Effector CD8-positive, alpha-beta T cell (primary cell): ENCODE data around the gene SOX6.
"Not testable (repeated sequence)": the region's sequence is repeated elsewhere in the genome, so short reads cannot be mapped to it uniquely, and the experiment has no call there.

Source experiments
- DNase-seq: peaks from one replicate; lab custom pipeline; 2025; lab: John Stamatoyannopoulos, UW

SOX6 gene

GRCh38 chr11:16149476-16149875, 206.9 kb downstream of the SOX6 start:
- DNase-seq, result no peak

GRCh38 chr11:16148301-16148931, 207.9 kb downstream of the SOX6 start:
- DNase-seq, result no peak

- DNase-seq, result not testable (repeated sequence)
Measured at GRCh38 chr11:16146980-16147379, 209.4 kb downstream of the SOX6 start.

GRCh38 chr11:16141614-16142013, 214.7 kb downstream of the SOX6 start:
- not testable (repeated sequence) for DNase-seq

DNA sequence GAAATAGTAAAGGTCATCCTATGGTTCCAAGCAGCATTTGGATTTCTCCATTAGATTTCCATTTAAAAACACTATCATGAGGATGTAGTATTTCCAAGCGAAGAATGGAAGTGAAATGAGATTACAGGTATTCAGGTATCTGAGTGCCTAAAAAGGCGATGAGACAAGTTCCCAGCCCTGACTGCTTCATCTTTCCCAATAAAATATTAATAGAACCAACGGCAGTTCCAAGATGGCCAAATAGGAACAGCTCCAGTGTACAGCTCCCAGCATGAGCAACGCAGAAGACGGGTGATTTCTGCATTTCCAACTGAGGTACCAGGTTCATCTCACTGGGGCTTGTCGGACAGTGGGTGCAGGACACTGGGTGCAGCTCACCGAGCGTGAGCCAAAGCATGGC, 215.2 kb downstream of the SOX6 start:
- not testable (repeated sequence) for DNase-seq

DNA sequence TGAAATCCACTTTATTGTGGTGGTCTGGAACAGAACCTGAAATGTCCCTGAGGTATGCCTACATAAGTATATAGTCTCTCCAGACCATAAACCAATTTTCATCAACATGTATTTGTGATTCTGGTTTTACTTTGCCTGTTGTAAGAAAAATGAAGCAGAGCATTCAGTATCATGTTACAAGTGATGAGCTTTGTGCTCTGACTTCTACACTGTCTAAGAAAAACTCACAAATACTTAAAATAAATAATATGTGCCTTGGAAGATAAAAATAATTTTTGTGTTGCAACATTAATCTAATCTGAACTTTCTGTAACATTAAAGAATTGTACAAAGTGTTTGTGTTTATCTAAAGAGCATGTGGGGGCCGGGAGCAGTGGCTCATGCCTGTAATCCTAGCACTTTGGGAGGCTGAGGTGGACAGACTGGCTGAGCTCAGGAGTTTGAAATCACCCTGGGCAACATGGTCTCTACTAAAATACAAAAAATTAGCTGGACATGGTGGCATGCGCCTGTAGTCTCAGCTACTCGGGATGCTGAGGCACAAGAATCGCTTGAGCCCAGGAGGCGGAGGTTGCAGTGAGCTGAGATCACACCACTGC, 219.5 kb downstream of the SOX6 start:
- no peak for DNase-seq

- no peak for DNase-seq
Measured at GRCh38 chr11:16133867-16134266, 222.5 kb downstream of the SOX6 start.

GRCh38 chr11:16127732-16128131, 228.6 kb downstream of the SOX6 start:
- DNase-seq, result no peak

GRCh38 chr11:16126362-16126761, 230.0 kb downstream of the SOX6 start:
- DNase-seq, result no peak

- DNase-seq, result no peak
Measured at GRCh38 chr11:16125796-16126195, 230.6 kb downstream of the SOX6 start.

DNA sequence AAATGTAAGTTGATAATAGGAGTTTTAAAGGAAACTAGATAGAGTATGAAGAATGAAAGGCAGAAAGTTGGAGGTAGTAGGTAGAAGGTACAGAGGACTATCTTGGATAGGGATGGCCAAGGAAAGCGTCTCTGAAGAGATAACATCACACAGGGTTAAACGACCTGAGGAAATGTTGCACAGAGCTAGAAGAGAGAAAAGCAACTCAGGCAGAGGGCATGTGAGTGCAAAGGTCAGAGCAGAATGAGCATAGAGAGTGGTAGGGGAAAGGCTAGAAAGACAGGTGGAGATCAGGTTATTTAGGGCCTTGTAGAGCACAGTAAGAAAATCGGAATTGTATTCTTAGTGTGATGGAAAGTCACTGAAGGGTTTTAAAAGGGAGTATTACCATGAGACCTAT, 232.0 kb downstream of the SOX6 start:
- no peak for DNase-seq

DNA sequence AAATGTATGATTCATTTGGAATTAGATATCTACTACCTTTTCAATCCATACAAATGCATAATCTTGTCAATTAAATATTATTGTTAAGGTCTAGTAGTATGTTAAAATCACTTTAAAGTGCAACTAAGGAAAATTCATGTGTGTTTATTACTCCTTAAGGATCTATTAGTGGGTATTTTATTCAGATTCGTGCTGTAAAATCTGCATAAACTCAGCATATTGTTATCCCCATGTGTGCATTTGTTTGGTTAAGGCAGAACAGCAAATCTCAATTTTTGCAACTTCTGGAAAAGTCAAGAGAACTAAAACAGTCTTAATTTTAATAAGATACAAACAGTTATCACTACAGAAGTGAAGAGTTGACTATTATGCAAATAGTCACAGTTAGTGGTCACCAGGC, 234.5 kb downstream of the SOX6 start:
- DNase-seq, result no peak

DNA sequence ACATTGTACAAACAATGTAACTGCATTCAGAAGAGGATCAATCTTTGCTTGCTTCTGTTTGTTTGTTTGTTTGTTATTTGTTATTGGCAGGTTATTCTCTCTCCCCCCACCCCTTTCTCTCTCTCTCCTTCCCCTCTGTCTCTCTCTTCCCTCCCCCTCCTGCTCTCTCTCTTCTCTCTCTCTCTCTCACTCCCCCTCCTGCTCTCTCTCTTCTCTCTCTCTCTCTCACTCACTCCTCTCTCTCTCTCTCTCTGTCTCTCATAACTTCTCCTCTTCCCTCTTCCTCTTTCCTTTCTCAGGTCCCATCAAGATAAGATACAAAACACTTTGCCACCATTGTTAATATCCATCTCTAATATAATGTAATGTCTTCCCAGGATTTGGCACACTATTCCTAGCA, 236.3 kb downstream of the SOX6 start:
- DNase-seq, result no peak

DNA sequence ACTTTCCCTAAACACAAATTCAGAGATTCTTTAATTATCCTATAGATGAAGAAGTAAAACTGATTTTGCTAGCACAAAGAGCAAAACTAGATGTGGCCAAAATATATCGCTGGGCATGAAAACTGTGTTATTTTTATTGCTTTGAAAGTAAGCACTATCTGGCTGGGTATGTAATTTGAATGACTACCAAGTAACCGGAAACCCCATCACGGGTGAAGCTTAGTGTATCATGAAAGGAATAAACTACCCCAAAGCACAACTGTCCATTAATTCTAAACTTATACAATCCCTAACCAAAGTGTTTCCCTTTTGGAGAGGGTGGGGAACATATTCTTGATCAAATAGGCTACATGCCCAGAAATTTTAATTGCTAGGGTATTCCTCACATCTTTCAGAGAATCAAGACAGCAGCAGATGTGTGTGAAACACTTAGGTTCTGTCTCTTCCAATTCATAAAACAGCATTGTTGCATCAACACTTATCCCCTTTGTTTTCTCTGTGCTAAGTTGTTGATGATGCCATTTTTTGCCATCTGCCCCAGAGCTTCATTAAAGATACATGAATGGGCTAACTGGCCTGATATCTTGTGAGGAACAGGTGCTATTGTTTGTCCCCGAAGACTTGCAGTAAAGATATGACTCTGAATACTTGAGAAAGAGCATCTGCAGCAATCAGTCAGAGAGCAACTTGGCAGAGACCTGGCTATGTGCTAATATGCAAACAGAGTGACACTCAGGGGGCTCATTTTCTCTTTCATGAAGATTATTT, 238.2 kb downstream of the SOX6 start:
- no peak for DNase-seq

DNA sequence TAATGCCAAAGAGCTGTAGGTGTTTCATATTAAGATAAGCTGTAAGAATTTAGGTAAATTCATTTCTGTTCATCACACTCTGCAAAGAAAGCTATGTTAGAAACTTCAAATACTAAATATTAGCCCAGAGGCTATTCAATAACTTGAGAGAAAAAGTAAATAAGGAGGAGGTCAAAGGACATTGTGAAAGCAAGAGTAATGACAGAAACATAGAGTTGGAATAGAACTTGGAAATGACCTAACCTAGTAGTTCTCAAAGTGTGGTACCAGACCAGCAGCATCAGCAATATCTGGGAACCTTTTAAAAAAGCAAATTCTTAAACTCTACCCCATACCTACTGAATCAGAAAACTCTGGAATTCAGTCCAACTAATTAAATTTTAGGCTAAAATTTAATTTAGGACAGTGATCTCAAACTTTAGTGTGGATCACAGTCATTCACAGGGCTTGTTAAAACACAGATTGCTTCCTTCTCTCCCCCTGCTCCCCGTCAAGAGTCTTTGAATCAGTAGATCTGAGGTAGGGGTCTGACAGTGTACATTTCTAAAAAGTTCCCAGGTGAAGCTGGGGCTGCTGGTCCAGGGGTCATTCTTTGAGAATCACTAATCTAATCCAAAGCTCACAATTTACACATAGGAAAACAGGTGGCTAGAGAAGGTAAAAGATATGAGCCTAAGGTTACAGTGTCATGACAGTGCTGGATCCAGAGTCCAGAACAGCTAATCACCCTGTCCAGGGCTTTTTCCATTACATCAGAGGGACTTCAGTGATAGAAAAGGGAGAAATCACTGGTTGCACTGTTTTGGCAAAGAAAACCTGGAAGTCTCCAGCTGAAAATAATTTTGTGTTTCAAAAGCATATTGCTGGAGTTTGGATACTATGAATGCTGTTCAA, 241.1 kb downstream of the SOX6 start:
- no peak for DNase-seq

DNA sequence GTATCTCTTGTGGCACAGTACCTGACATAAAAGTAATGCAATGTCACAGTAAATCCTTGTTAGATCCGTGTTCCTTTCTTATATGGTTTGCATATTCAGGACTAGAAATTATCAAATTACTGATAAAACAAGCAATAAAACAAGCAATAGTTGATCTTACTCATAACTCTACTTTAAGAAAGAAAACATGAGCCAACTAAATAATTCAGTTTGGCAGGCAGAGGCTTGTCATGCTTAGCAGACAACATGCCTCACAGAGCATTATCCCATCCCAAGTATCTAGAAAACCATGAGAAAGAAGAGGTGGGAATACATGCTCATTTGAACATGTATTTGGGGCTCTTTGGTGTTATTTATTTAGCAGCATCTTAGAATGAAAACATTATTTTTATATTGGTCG, 241.9 kb downstream of the SOX6 start:
- no peak for DNase-seq

DNA sequence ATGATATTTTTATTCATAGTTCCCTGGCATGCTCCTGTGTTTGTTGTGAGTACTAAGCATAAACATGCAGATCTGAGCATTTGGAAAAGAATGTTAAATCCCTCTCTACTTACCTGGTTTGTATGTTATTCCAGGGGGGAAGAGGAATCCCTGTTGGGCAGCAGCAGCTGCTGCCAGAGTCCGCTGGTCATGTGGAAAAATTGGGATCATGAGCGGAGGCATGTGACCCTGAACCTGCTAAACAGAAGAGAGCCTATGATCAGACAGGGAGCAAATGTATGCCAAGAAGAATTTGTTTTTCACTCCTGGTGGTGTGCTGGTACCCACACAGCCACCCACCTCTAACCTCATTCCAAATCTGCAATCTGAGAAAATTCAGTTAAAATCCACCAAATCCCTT, 244.7 kb downstream of the SOX6 start:
- DNase-seq, result no peak

DNA sequence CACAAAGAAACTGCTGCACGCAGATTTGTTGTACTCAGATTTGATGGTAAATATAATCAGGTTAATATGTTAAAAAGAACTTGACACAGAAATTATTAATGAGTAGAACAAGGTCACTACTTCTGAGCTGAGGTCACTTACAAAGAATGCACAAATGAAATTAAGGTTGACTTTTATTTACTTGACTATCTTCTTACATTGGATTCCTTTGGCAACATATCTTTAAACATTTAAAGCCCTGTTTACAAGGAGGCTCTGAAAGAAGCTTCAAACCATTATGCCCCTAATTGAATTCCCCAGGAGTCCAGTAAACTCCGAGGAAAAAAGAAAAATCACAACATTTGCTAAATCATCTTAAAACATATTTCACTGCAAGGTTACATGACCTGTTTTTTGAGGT, 245.5 kb downstream of the SOX6 start:
- no peak for DNase-seq

DNA sequence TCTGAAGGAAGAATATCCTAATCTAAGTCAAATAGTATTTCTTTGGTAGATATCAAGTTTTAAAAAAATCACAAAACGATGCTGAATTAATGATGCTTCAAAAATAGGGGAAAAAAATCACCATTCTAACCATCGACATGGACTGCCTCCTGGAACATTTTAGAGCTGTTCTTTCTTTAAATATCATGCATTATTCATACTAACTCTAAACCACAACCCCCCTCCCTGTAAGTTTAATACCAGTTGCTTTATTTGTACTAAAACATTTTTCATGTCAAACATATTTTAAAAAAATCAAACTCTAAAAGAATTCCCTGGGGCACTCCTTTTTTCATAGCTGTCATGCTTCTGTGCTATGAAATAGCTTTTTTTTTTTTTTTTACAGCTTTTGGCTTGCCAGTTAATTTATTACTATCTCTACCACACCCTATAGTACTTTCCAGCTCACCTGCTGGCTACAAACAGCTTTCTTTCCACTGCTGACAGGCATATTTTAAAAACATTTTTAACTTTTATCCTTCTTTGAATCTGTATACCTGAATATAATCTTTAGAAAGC, 256.9 kb downstream of the SOX6 start:
- no peak for DNase-seq

DNA sequence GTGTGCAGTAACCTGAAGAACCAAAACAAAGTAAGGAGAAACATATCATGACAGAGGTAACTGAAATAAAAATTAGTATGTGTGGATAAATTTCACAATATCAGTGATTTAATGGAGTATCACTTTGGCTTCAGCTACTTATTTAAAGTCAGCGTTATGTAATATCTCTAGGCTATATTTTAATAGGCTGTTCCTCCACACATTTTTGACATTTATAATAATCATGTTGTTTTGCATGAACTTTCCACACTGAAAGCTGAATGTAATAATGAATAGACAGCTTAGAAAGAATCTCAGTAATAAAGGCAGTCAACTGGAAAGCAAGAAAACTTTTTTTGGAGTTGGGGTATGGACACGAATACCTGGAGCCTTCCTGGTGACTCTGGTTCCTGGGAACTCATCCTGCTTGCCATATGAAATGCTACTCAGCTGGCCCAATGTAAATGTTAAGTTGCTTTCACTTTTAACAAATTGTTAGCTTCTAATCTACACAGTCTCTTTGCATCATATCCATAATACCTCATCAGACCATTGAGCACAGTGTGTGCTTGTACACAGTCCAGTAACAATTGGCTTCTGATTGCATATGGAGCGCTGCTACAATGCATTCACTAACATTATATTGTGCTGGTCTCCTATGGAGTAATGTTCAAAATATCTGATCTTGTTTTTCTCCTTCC, 257.7 kb downstream of the SOX6 start:
- DNase-seq, result no peak

DNA sequence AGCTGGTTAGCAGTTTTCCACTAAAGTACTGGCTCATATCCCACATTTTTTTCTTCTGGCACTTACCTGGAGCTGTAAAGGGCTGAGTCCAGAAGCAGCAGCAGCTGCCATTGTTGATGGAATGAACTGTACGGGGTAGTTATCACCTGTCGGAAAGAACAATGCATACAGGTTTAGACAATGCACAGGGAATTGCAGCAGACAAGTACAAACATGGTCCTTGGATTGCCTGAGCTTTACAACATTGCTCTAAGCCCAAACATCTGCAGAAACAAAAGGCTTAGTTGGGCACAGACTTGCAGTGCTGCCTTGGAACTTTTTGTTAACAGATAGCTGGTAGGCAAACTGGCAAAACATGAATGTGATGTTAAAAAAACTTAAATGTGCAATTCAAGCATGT, 258.8 kb downstream of the SOX6 start:
- DNase-seq, result no peak
